ENCODE results near the gene HCN3. TPM values are rescaled to one million over a fixed set of nuclear protein-coding genes. Genes with fewer than 3 reads are reported as not detected.

The HCN3 gene
- total and polyA plus RNA-seq, 2 of the 8 experiments (the other 6 are each of a cell fraction or from before 2014, with no cell fraction given): 6.4 to 7.3 TPM

GRCh38 chr1:155326020-155326526 lies 48.8 kb downstream of the HCN3 start (continued):
- no peak for TF ChIP-seq RNF2 (IDR thresholded peaks at IDR 0.05; ENCODE audit: borderline replicate concordance, low read depth, low read length, missing control alignments, poor library complexity, severe bottlenecking)

Measured in H1 (cell line).